K562 (cell line): ENCODE data around the gene ZNF763. TPM values are rescaled to one million over a fixed set of nuclear protein-coding genes. Genes with fewer than 3 reads are reported as not detected.

ENCODE experiments used
- DMBX1 ChIP-seq: fragments of 250-450 bp; sonication (Bioruptor Pico); IDR thresholded peaks from 2 replicates; pipeline ENCODE4 v1.8.0; 2022; ENCODE audit warnings: inconsistent platforms, mild to moderate bottlenecking, moderate library complexity, borderline replicate concordance
- HCFC1 ChIP-seq: IDR thresholded peaks from 2 replicates; pipeline ENCODE4 v1.6.1; 2012; ENCODE audit warnings: low read depth, low read length, improper control_type of control experiment
- HINFP ChIP-seq: fragments of 450-650 bp; conservative IDR thresholded peaks from 2 replicates; pipeline ENCODE4 v1.6.1; 2016; ENCODE audit warnings: missing genetic modification characterization, low read depth, mild to moderate bottlenecking, control low read depth, missing compliant biosample characterization
- JUND ChIP-seq, 2 experiments: IDR thresholded peaks; 2 replicates in 1 of 2; 3 replicates in 1 of 2; pipeline ENCODE4 v1.6.1; 2011; ENCODE audit warnings: borderline replicate concordance in 2 of 2, low read depth in 2 of 2, low read length in 2 of 2, improper control_type of control experiment in 1 of 2, missing biosample characterization in 1 of 2, missing genetic modification characterization in 1 of 2, missing genetic modification reagents in 1 of 2
- KLF6 ChIP-seq: fragments of 250-450 bp; sonication (Bioruptor Pico); IDR thresholded peaks from 2 replicates; pipeline ENCODE4 v1.4.0; 2020; ENCODE audit warnings: mild to moderate bottlenecking, moderate library complexity, borderline replicate concordance
- NCOA4 ChIP-seq: fragments of 450-650 bp; IDR thresholded peaks from 2 replicates; pipeline ENCODE4 v1.6.1; 2018; ENCODE audit warnings: mild to moderate bottlenecking; ENCODE audit not compliant: partially characterized antibody
- RBM25 ChIP-seq: fragments of 200-400 bp; formaldehyde crosslinking; IDR thresholded peaks from 2 replicates; pipeline ENCODE4 v1.6.1; 2018; ENCODE audit warnings: low read length, low read depth, moderate library complexity; ENCODE audit not compliant: severe bottlenecking
- RREB1 ChIP-seq: fragments of 250-450 bp; sonication (Bioruptor Pico); IDR thresholded peaks from 2 replicates; pipeline ENCODE4 v1.4.0; 2020
- ZNF274 ChIP-seq: IDR thresholded peaks from 2 replicates; pipeline ENCODE4 v1.6.1; 2011; ENCODE audit warnings: low read depth, mild to moderate bottlenecking, low read length, moderate library complexity, borderline replicate concordance
- ZNF280A ChIP-seq: fragments of 450-650 bp; IDR thresholded peaks from 2 replicates; pipeline ENCODE4 v1.6.1; 2018; ENCODE audit warnings: mild to moderate bottlenecking, low read depth; ENCODE audit not compliant: partially characterized antibody
- ZNF655 ChIP-seq: fragments of 250-450 bp; sonication (Bioruptor Pico); IDR thresholded peaks from 2 replicates; pipeline ENCODE4 v1.5.0; 2021
- polyA plus RNA-seq, 8 experiments: library from polyadenylated mRNA; depleted of rRNA in 4 of 8; stranded (reverse) in 5 of 8; unstranded in 3 of 8; fragments of >200 nt; fragmentation: Nextera tagmentation in 2 of 8; fragmentation: Illumina TruSeq in 1 of 8; extraction: Ambion mirVana in 2 of 8; extraction: Trizol in 1 of 8; gene quantifications; 2 replicates each; pipeline versions ENCODE4 v1.2.1 to v1.2.3, GENCODE V29; 2011 to 2014; ENCODE audit warnings: inconsistent platforms in 1 of 8, missing spikeins in 1 of 8
- total RNA-seq, 7 experiments: library from RNA; depleted of rRNA in 6 of 7; stranded (reverse); fragments of >200 nt in 6 of 7; fragmentation: Illumina TruSeq in 2 of 7; extraction: Trizol in 2 of 7; gene quantifications; 2 replicates each; pipeline versions ENCODE4 v1.2.1 to v1.2.3, GENCODE V29; 2011 to 2021; ENCODE audit warnings: low replicate concordance in 1 of 7

Gene ZNF763
- total and polyA plus RNA-seq, 9 of the 15 experiments (the other 6 are each of a cell fraction or from before 2014, with no cell fraction given) = 0.08 to 0.28 (median 0.16) TPM; not detected in 3

GRCh38 chr19:11950312-11950711 is 14.5 kb upstream of the ZNF763 start (continued):
- TF ChIP-seq RREB1 = no peak
- TF ChIP-seq DMBX1 (CRISPR knock-in tag) = no peak
- no peak for TF ChIP-seq JUND (IDR thresholded peaks at IDR 0.05; ENCODE audit: borderline replicate concordance, low read depth, low read length)
- no peak for TF ChIP-seq JUND (tag; IDR thresholded peaks at IDR 0.05; ENCODE audit: borderline replicate concordance, low read depth, low read length)
- peak; percentile 80; the same call in 1 of the 2 replicates for TF ChIP-seq ZNF274
- TF ChIP-seq ZNF655 (CRISPR knock-in tag) = no peak
- TF ChIP-seq KLF6 (CRISPR knock-in tag) = no peak
- no peak for TF ChIP-seq HCFC1
- TF ChIP-seq ZNF280A = peak; percentile 61
- TF ChIP-seq NCOA4 = no peak
- TF ChIP-seq RBM25 = peak; percentile 48
- no peak for TF ChIP-seq HINFP (tag)
- TF ChIP-seq, all 486 proteins: peak for 6
